ENCODE data around the gene ATP5MG. TPM values are rescaled to one million over a fixed set of nuclear protein-coding genes. Genes with fewer than 3 reads are reported as not detected.

ATP5MG gene
- total and polyA plus RNA-seq, 2 of the 8 experiments (the other 6 are each of a cell fraction or from before 2014, with no cell fraction given) = 237 to 464 TPM

- TF ChIP-seq, protein P1, sequence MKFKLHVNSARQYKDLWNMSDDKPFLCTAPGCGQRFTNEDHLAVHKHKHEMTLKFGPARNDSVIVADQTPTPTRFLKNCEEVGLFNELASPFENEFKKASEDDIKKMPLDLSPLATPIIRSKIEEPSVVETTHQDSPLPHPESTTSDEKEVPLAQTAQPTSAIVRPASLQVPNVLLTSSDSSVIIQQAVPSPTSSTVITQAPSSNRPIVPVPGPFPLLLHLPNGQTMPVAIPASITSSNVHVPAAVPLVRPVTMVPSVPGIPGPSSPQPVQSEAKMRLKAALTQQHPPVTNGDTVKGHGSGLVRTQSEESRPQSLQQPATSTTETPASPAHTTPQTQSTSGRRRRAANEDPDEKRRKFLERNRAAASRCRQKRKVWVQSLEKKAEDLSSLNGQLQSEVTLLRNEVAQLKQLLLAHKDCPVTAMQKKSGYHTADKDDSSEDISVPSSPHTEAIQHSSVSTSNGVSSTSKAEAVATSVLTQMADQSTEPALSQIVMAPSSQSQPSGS (IDR thresholded peaks at IDR 0.05; ENCODE audit: low read length) = no peak
- peak; percentile 29; the same call in 1 of the 2 replicates for TF ChIP-seq TBP (IDR thresholded peaks at IDR 0.05; ENCODE audit: low read depth, low read length)
- peak; percentile 61 for TF ChIP-seq POLR2AphosphoS5 (IDR thresholded peaks at IDR 0.05; ENCODE audit: low read depth, low read length)
- TF ChIP-seq NRF1 (IDR thresholded peaks at IDR 0.05; ENCODE audit: low read depth, low read length) = no peak
- no peak for TF ChIP-seq BACH1 (IDR thresholded peaks at IDR 0.05; ENCODE audit: low read length)
- no peak for TF ChIP-seq ZNF274 (IDR thresholded peaks at IDR 0.05; ENCODE audit: borderline replicate concordance, extremely low read depth, low read length)
- no peak for TF ChIP-seq SIRT6 (IDR thresholded peaks at IDR 0.05; ENCODE audit: low read length)
- no peak for TF ChIP-seq FOSL1 (IDR thresholded peaks at IDR 0.05; ENCODE audit: insufficient read depth, low read depth, low read length)
- TF ChIP-seq SP2 (IDR thresholded peaks at IDR 0.05; ENCODE audit: low read length) = no peak
- peak; percentile 30 for TF ChIP-seq NANOG (IDR thresholded peaks at IDR 0.05; ENCODE audit: insufficient read depth, low read depth, low read length, poor library complexity, severe bottlenecking)
- TF ChIP-seq RAD21 (IDR thresholded peaks at IDR 0.05 in 1 of 2, conservative IDR thresholded peaks at IDR 0.05 in 1 of 2; ENCODE audit: low read depth in 2 of 2, low read length in 2 of 2) = no peak; a peak in 1 of 4 replicates
- TF ChIP-seq PHF8 (conservative IDR thresholded peaks at IDR 0.05; ENCODE audit: low read depth, low read length) = peak; percentile 38; the same call in 1 of the 2 replicates
- peak; percentile 80 for TF ChIP-seq YY1 (IDR thresholded peaks at IDR 0.05; ENCODE audit: low read depth, low read length)
- no peak; the same call in 1 of the 2 replicates for TF ChIP-seq RBBP5 (IDR thresholded peaks at IDR 0.05; ENCODE audit: borderline replicate concordance, low read depth, low read length)
- TF ChIP-seq TAF1 (IDR thresholded peaks at IDR 0.05; ENCODE audit: low read depth, low read length) = peak; percentile 75
- TF ChIP-seq BCL11A (IDR thresholded peaks at IDR 0.05; ENCODE audit: low read depth in 2 of 2, low read length in 2 of 2) = peak in 1 of 2 experiments; percentile 44
- TF ChIP-seq ATF3 (IDR thresholded peaks at IDR 0.05; ENCODE audit: insufficient read depth, low read depth, low read length) = peak; percentile 100
- TF ChIP-seq TAF7 (optimal IDR thresholded peaks at IDR 0.05; ENCODE audit: borderline replicate concordance, low read depth, low read length) = no peak
- no peak for TF ChIP-seq SP1 (IDR thresholded peaks at IDR 0.05; ENCODE audit: low read depth, low read length)
- TF ChIP-seq, protein P2, sequence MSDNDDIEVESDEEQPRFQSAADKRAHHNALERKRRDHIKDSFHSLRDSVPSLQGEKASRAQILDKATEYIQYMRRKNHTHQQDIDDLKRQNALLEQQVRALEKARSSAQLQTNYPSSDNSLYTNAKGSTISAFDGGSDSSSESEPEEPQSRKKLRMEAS (IDR thresholded peaks at IDR 0.05) = peak; percentile 82
- TF ChIP-seq CTBP2 (IDR thresholded peaks at IDR 0.05; ENCODE audit: borderline replicate concordance, insufficient read depth, insufficient read length, low read length) = peak; percentile 76
Observed at GRCh38 chr11:118435893-118436624, 34.7 kb downstream of the ATP5MG start, which contains the start of gene KMT2A (continued).
